Endothelial cell of umbilical vein (primary cell): Measurements from ENCODE around the gene IQCH. TPM values are rescaled to one million over a fixed set of nuclear protein-coding genes. Genes with fewer than 3 reads are reported as not detected.

ENCODE experiments used
- BruUV-seq: library from RNA; stranded (reverse); fragments of 400-500 nt; replicated peaks from 2 replicates; lab custom pipeline; 2021; lab: Mats Ljungman, UMichigan
- CTCF ChIA-PET: fragments of 300-600, 350-600 bp; sonication (Branson Sonifier 250); formaldehyde crosslinking; loops from one replicate; lab custom pipeline; 2021; ENCODE audit warnings: antibody characterized with exemption, inconsistent platforms; lab: Charles Lee
- POLR2A ChIA-PET: fragments of 300-600, 350-600 bp; sonication (Branson Sonifier 250); formaldehyde crosslinking; loops from one replicate; lab custom pipeline; 2021; ENCODE audit warnings: antibody characterized with exemption, inconsistent platforms; lab: Charles Lee
- DNase-seq: peaks from one replicate; pipeline ENCODE4 v3.0.0-alpha.2; 2011; ENCODE audit warnings: low read depth, low spot score
- FAIRE-seq: peaks from 2 replicates; lab custom pipeline; 2011; peaks lifted over from hg19 to GRCh38; lab: Jason Lieb, UNC
- H2AFZ ChIP-seq: 2 replicates; pipeline ENCODE4 v1.6.0; 2012; ENCODE audit warnings: low read depth, low read length, control low read depth, inconsistent platforms
- H3K27ac ChIP-seq: 2 replicates; pipeline ENCODE4 v1.5.1; 2011; ENCODE audit warnings: low read depth, mild to moderate bottlenecking, control low read depth, low read length, moderate library complexity; ENCODE audit not compliant: insufficient read depth
- H3K27me3 ChIP-seq, 2 experiments: 2 replicates each; pipeline versions ENCODE4 v1.6.0 to v1.6.1; 2011; ENCODE audit warnings: low read length in 2 of 2, mixed read lengths in 1 of 2; ENCODE audit not compliant: control insufficient read depth in 2 of 2, insufficient read depth in 2 of 2
- H3K36me3 ChIP-seq, 2 experiments: 2 replicates in 1 of 2; 3 replicates in 1 of 2; pipeline ENCODE4 v1.5.1; 2011; ENCODE audit warnings: low read length in 2 of 2, mild to moderate bottlenecking in 1 of 2, moderate library complexity in 1 of 2; ENCODE audit not compliant: control insufficient read depth in 2 of 2, insufficient read depth in 2 of 2; ENCODE audit errors: extremely low read depth in 1 of 2
- H3K4me1 ChIP-seq: 3 replicates; pipeline ENCODE4 v1.5.1; 2011; ENCODE audit warnings: mild to moderate bottlenecking, low read length; ENCODE audit not compliant: control insufficient read depth, insufficient read depth; ENCODE audit errors: extremely low read depth
- H3K4me2 ChIP-seq: 2 replicates; pipeline ENCODE4 v1.6.1; 2011; ENCODE audit warnings: low read length, control low read depth, mixed read lengths; ENCODE audit not compliant: insufficient read depth
- H3K4me3 ChIP-seq, 3 experiments: fragments of 200-600 bp in 1 of 3; sonication (generic), shearing (Covaris generic) in 1 of 3; replicated peaks in 1 of 3; 2 replicates each; pipeline ENCODE4 v1.5.1; 2011 to 2016; ENCODE audit warnings: control low read depth in 3 of 3, low read length in 3 of 3, mild to moderate bottlenecking in 2 of 3, inconsistent platforms in 1 of 3, low read depth in 1 of 3, moderate library complexity in 1 of 3; ENCODE audit not compliant: insufficient read depth in 1 of 3
- H3K79me2 ChIP-seq: 2 replicates; pipeline ENCODE4 v1.6.0; 2012; ENCODE audit warnings: low read length, inconsistent platforms; ENCODE audit not compliant: control insufficient read depth, insufficient read depth
- H3K9ac ChIP-seq: replicated peaks from 2 replicates; pipeline ENCODE3; 2011; ENCODE audit warnings: low read length, control low read depth; ENCODE audit not compliant: insufficient read depth; ENCODE audit errors: extremely low read depth
- H3K9me1 ChIP-seq: replicated peaks from 3 replicates; pipeline ENCODE4 v1.6.0; 2011; ENCODE audit warnings: mild to moderate bottlenecking, low read length; ENCODE audit not compliant: control insufficient read depth, insufficient read depth; ENCODE audit errors: extremely low read depth
- H3K9me3 ChIP-seq: replicated peaks from 2 replicates; pipeline ENCODE4 v1.5.1; 2012; ENCODE audit warnings: low read length, inconsistent platforms; ENCODE audit not compliant: control insufficient read depth, insufficient read depth
- H4K20me1 ChIP-seq: replicated peaks from 2 replicates; pipeline ENCODE3; 2011; ENCODE audit warnings: mild to moderate bottlenecking, low read length; ENCODE audit not compliant: control insufficient read depth, insufficient read depth; ENCODE audit errors: extremely low read depth
- EZH2 ChIP-seq: IDR thresholded peaks from 2 replicates; pipeline ENCODE4 v1.6.1; 2012; ENCODE audit warnings: borderline replicate concordance, low read depth, mild to moderate bottlenecking, moderate library complexity, low read length, inconsistent platforms; ENCODE audit not compliant: severe bottlenecking
- FOS ChIP-seq: IDR thresholded peaks from 2 replicates; pipeline ENCODE4 v1.6.1; 2011; ENCODE audit warnings: mild to moderate bottlenecking, low read length, moderate library complexity, borderline replicate concordance; ENCODE audit not compliant: insufficient read depth
- GATA2 ChIP-seq: IDR thresholded peaks from 2 replicates; pipeline ENCODE4 v1.7.0; 2011; ENCODE audit warnings: low read depth, mild to moderate bottlenecking, moderate library complexity, mixed read lengths, low read length; ENCODE audit not compliant: insufficient read length, insufficient read depth
- JUN ChIP-seq: IDR thresholded peaks from 2 replicates; pipeline ENCODE4 v1.6.1; 2011; ENCODE audit warnings: borderline replicate concordance, low read depth; ENCODE audit not compliant: insufficient read length, insufficient read depth
- MYC ChIP-seq: IDR thresholded peaks from one replicate; pipeline ENCODE4 v1.6.1; 2011; ENCODE audit warnings: mild to moderate bottlenecking, low read depth, low read length
- POLR2A ChIP-seq: IDR thresholded peaks from 2 replicates; pipeline ENCODE4 v1.6.1; 2012; ENCODE audit warnings: low read depth, mild to moderate bottlenecking, control low read depth, low read length
- POLR2AphosphoS5 ChIP-seq: IDR thresholded peaks from 2 replicates; pipeline ENCODE4 v1.6.1; 2012; ENCODE audit warnings: low read depth, mild to moderate bottlenecking, control low read depth, low read length, moderate library complexity; ENCODE audit not compliant: insufficient read depth
- dilution Hi-C: fragments of 300-500 bp; cut with MboI; formaldehyde crosslinking; loops from one replicate; pipeline ENCODE4 v1.15.0; 2019; ENCODE audit warnings: low sequenced_read_pairs; ENCODE audit not compliant: extremely low pct_ligation_motif_present
- intact Hi-C: fragments of 100-400 bp; cut with micrococcal nuclease; formaldehyde crosslinking; loops from one replicate; pipeline ENCODE4 v1.10.0; 2022
- polyA plus RNA-seq, 4 experiments: library from polyadenylated mRNA; depleted of rRNA in 3 of 4; stranded (reverse) in 3 of 4; unstranded in 1 of 4; fragments of >200 nt; gene quantifications; 2 replicates each; pipeline versions ENCODE4 v1.2.1 to v1.2.3, GENCODE V29; 2011 to 2012; ENCODE audit warnings: missing spikeins in 1 of 4
- total RNA-seq: library from RNA; stranded (reverse); gene quantifications from 2 replicates; pipeline ENCODE4 v1.2.3, GENCODE V29; 2021
- TF ChIP-seq, protein P1 (sequence below), 2 donors: IDR thresholded peaks; 1 replicate in 1 of 2; 2 replicates in 1 of 2; pipeline ENCODE4 v1.5.1; 2011; ENCODE audit warnings: low read length in 2 of 2, mild to moderate bottlenecking in 2 of 2, moderate library complexity in 2 of 2, control low read depth in 1 of 2, inconsistent platforms in 1 of 2, low read depth in 1 of 2; ENCODE audit not compliant: insufficient read depth in 1 of 2; ENCODE audit errors: extremely low read depth in 1 of 2
- TF ChIP-seq, protein P2 (sequence below): IDR thresholded peaks from 2 replicates; pipeline ENCODE4 v1.6.1; 2011; ENCODE audit not compliant: insufficient read depth, insufficient read length

Gene IQCH
- total and polyA plus RNA-seq, 2 donors (not counting 3 experiments of a cell fraction or from before 2014, with no cell fraction given), result 0.29 to 0.51 TPM

DNA sequence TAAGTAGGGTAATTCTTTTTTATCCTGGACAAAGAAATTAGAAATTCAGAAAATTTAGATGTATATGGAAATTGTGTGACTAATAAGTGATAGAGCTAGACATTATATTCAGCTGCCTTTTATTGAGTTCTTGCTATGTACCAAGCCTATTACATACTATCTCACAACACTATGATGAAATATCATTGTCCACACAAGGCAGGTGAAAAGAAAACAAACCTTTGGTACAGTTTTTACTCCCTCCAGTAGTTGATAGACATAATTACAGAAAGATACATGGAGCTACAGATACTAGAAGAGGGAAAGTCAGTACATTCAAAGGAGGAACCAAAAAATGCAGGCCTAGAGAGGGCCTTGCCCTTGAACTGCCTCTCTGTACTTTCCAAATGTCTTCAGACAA lies 4.8 kb downstream of the IQCH start:
- intact Hi-C loops, result no loop called here

More for the DNA sequence above, 4.8 kb downstream of the IQCH start:
- Histone ChIP-seq H3K4me1 (no peaks in the 10 kb centered on the region), H3K27ac (no peak overlapping the region), H3K79me2 (no peaks in the 10 kb centered on the region), H3K4me3 (no peak overlapping the region), H3K27me3 (no peaks in the 10 kb centered on the region), H4K20me1 (no peaks in the 10 kb centered on the region), H3K9me1 (no peaks in the 10 kb centered on the region), H3K4me2 (no peak overlapping the region), H3K36me3 (no peaks in the 10 kb centered on the region), H2AFZ (no peak overlapping the region), H3K9ac (no peak overlapping the region), H3K9me3 (no peaks in the 10 kb centered on the region)
- no TSS peak for BruUV-seq
- ChIA-PET CTCF (no interaction called here), POLR2A (no interaction called here)
- FAIRE-seq (no peak), DNase-seq (no peak)
- dilution Hi-C loops, result no loop called here
- TF ChIP-seq POLR2A (no peak), FOS (no peak), POLR2AphosphoS5 (no peak), JUN (no peak), GATA2 (no peak), EZH2 (no peak), MYC (no peak)
- TF ChIP-seq, protein P1, sequence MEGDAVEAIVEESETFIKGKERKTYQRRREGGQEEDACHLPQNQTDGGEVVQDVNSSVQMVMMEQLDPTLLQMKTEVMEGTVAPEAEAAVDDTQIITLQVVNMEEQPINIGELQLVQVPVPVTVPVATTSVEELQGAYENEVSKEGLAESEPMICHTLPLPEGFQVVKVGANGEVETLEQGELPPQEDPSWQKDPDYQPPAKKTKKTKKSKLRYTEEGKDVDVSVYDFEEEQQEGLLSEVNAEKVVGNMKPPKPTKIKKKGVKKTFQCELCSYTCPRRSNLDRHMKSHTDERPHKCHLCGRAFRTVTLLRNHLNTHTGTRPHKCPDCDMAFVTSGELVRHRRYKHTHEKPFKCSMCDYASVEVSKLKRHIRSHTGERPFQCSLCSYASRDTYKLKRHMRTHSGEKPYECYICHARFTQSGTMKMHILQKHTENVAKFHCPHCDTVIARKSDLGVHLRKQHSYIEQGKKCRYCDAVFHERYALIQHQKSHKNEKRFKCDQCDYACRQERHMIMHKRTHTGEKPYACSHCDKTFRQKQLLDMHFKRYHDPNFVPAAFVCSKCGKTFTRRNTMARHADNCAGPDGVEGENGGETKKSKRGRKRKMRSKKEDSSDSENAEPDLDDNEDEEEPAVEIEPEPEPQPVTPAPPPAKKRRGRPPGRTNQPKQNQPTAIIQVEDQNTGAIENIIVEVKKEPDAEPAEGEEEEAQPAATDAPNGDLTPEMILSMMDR (IDR thresholded peaks at IDR 0.05; ENCODE audit: extremely low read depth in 1 of 2, insufficient read depth in 1 of 2, low read depth in 1 of 2, low read length in 2 of 2), result no peak
- TF ChIP-seq, protein P2, sequence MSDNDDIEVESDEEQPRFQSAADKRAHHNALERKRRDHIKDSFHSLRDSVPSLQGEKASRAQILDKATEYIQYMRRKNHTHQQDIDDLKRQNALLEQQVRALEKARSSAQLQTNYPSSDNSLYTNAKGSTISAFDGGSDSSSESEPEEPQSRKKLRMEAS, result no peak
